Pancreas (tissue), 10 donors: ENCODE measurements around the gene PDXK. TPM values are rescaled to one million over a fixed set of nuclear protein-coding genes. Genes with fewer than 3 reads are reported as not detected.

Experiments
- ATAC-seq, 4 donors: fragments of 200-7000 bp; cut with Tn5 transposase; one replicate each; pipeline versions ENCODE4 v1.8.0 to v1.9.1; 2020; ENCODE audit warnings: mild to moderate bottlenecking in 4 of 4, moderate library complexity in 4 of 4
- DNase-seq, 6 donors: peaks; one replicate each; pipeline ENCODE4 v3.0.0-alpha.2; 2020
- FAIRE-seq: peaks from 2 replicates; lab custom pipeline; 2012; peaks lifted over from hg19 to GRCh38; lab: Jason Lieb, UNC
- H3K27ac ChIP-seq, 4 donors: fragments of 200-600 bp; sonication (generic); 1 replicate in 3 of 4; 2 replicates in 1 of 4; pipeline versions ENCODE4 v1.5.0 to v1.8.0; 2020
- H3K27me3 ChIP-seq, 4 donors: fragments of 200-600 bp; one replicate each; pipeline ENCODE4 v1.8.0; 2021
- H3K36me3 ChIP-seq, 3 donors: fragments of 200-600 bp; sonication (generic) in 1 of 3; one replicate each; pipeline versions ENCODE4 v1.5.0 to v1.8.0; 2020 to 2021
- H3K4me1 ChIP-seq, 3 donors: fragments of 200-600 bp; one replicate each; pipeline ENCODE4 v1.8.0; 2021
- H3K4me3 ChIP-seq, 4 donors: fragments of 200-600 bp; sonication (generic) in 2 of 4; one replicate each; pipeline versions ENCODE4 v1.5.0 to v1.8.0; 2020 to 2021
- H3K9me3 ChIP-seq, 4 donors: fragments of 200-600 bp; one replicate each; pipeline ENCODE4 v1.8.0; 2021
- WGBS, 2 donors: extraction: QIAGEN DNeasy Blood & Tissue Kit; methylation state at CpG; one replicate each; pipeline ENCODE4 v1.1.7; 2013; 5-methylcytosine and 5-hydroxymethylcytosine counted together
- intact Hi-C, 3 donors: fragments of 100-400 bp; cut with DNase I; formaldehyde crosslinking; loops; one replicate each; pipeline versions ENCODE4 v1.11.1 to v1.14.2; 2022
- polyA plus RNA-seq, 2 donors: library from polyadenylated mRNA; stranded (reverse); fragments of 200-250 nt; gene quantifications; one replicate each; pipeline ENCODE4 v1.2.3, GENCODE V29; 2013
- total RNA-seq, 6 donors: library from RNA; stranded (reverse); fragmentation: NEBNext Ultra II Directional in 4 of 6; extraction: Animal tissue kit (Norgen Biotek cat#: 25700) in 4 of 6; gene quantifications; one replicate each; pipeline versions ENCODE4 v1.2.1 to v1.2.4, GENCODE V29; 2021 to 2023
- TF ChIP-seq, protein P1 (sequence below), 4 donors: fragments of 200-600 bp; sonication (generic) in 3 of 4; IDR thresholded peaks; one replicate each; pipeline versions ENCODE4 v1.5.0 to v1.8.0; 2021; ENCODE audit warnings: antibody characterized with exemption in 4 of 4
- donor health status: healthy with polysubstance abuse.
- donor health status: DM: no; HTN: no; CAD: no; lungs with moderate emphysema.
- donor health status: DM: no; HTN: no; CAD: no.
- donor health status: control.
- donor health status: control.
- donor health status: Bipolar disorder and iron deficiency.
- donor health status: DM: yes; HTN: yes; CAD: no.
- donor health status: DM: no; HTN: no; CAD: no.
- donor health status: DM: no; HTN: no; CAD: no.
- donor health status: DM: yes; HTN: yes; CAD: no.

PDXK gene
- total and polyA plus RNA-seq, 8 donors, result 63.2 to 100 (median 65.9) TPM

DNA sequence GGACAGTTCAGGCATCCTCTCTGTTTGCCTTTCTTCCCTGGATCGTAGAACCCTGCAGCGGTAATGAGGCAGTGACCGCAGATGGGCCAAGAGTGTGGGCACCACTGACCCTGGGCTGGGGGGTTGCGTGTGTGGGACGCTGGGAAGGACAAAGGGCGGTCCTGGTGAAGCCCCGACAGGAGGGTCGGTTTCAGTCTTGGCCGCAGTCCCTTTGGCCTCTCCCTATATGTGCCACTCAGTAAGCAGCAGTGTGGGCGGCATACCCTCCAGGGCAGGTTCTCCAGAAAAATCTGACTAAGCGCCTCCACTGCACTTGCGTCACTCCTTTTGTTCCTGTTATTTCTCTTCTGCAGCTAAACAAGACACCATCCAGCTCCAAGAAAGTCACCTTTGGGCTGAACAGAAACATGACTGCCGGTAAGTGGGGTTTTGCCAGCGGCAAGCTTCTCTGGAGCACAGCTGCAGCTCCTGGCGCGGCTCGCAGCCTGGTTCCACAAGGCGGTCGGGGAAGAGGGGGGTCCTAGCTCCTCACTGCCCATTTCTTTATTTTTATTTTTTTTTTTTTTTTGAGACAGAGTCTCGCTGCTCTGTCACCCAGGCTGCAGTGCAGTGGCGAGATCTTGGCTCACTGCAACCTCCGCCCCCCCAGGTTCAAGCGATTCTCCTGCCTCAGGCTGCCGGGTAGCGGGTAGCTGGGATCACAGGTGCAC, 27.7 kb upstream of the PDXK start:
- DNase-seq (peak in 1 of 6 donors; percentile 29), ATAC-seq (no peak), FAIRE-seq (no peak)
- Histone ChIP-seq H3K4me3 (no peak overlapping the region), H3K4me1 (no peaks in the 10 kb centered on the region), H3K36me3 (peaks cover 2 to 36% (median 29%) of the 10 kb centered on the region in 3 donors), H3K27ac (no peak overlapping the region), H3K9me3 (no peaks in the 10 kb centered on the region), H3K27me3 (no peaks in the 10 kb centered on the region)
- WGBS, 2 donors, result 96 to 97% methylated on average over 25 of the region's 25 CpGs
- intact Hi-C loops, result loop anchor here in 1 of 3 donors (10.0 kb wide), 1 partner anchor 64 kb away; no protein-coding TSS in a partner anchor
- TF ChIP-seq, protein P1, sequence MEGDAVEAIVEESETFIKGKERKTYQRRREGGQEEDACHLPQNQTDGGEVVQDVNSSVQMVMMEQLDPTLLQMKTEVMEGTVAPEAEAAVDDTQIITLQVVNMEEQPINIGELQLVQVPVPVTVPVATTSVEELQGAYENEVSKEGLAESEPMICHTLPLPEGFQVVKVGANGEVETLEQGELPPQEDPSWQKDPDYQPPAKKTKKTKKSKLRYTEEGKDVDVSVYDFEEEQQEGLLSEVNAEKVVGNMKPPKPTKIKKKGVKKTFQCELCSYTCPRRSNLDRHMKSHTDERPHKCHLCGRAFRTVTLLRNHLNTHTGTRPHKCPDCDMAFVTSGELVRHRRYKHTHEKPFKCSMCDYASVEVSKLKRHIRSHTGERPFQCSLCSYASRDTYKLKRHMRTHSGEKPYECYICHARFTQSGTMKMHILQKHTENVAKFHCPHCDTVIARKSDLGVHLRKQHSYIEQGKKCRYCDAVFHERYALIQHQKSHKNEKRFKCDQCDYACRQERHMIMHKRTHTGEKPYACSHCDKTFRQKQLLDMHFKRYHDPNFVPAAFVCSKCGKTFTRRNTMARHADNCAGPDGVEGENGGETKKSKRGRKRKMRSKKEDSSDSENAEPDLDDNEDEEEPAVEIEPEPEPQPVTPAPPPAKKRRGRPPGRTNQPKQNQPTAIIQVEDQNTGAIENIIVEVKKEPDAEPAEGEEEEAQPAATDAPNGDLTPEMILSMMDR (IDR thresholded peaks at IDR 0.05), result no peak

- no peaks in the 10 kb centered on the region for H3K4me1 ChIP-seq
- FAIRE-seq (no peak), ATAC-seq (no peak), DNase-seq (peak in 1 of 6 donors; percentile 17)
- H3K27me3 ChIP-seq, result no peaks in the 10 kb centered on the region
- WGBS, 2 donors, result 88 to 94% methylated on average over 10 of the region's 10 CpGs
- H3K9me3 ChIP-seq, result no peaks in the 10 kb centered on the region
- peaks cover 2 to 31% (median 23%) of the 10 kb centered on the region in 3 donors for H3K36me3 ChIP-seq
- intact Hi-C loops, result loop anchor here in 1 of 3 donors (10.0 kb wide), 1 partner anchor 63 kb away; no protein-coding TSS in a partner anchor
- H3K27ac ChIP-seq, result no peak overlapping the region
- no peak overlapping the region for H3K4me3 ChIP-seq
- TF ChIP-seq, protein P1 (IDR thresholded peaks at IDR 0.05), result no peak
These were observed 27.1 kb upstream of the PDXK start for GRCh38 chr21:43691801-43692200.

DNA sequence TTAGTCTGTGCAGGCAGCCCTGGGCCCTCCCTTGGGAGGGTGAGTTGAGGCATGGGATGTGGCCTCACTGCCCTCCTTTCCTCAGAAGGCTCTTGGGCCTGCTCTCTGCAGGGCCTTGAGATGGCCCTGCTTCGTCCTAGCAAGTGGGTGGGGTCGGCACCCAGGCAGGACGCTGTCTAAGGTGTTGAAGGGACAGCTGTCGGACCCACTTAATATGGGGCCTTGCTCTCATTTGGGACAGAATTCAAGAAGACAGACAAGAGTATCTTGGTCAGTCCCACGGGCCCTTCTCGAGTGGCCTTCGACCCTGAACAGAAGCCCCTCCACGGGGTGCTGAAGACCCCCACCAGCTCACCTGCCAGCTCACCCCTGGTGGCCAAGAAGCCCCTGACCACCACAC, 26.0 kb upstream of the PDXK start:
- no peaks in the 10 kb centered on the region for H3K27me3 ChIP-seq
- ATAC-seq (no peak), DNase-seq (peak in 1 of 6 donors; percentile 31), FAIRE-seq (no peak)
- no peak overlapping the region for H3K27ac ChIP-seq
- no peak overlapping the region for H3K4me3 ChIP-seq
- 88 to 92% methylated on average over 8 of the region's 8 CpGs for WGBS, 2 donors
- H3K9me3 ChIP-seq, result no peaks in the 10 kb centered on the region
- intact Hi-C loops, result loop anchor here in 1 of 3 donors (10.0 kb wide), 1 partner anchor 62 kb away; no protein-coding TSS in a partner anchor
- no peaks in the 10 kb centered on the region for H3K4me1 ChIP-seq
- H3K36me3 ChIP-seq, result peaks cover 0 to 20% (median 13%) of the 10 kb centered on the region in 3 donors
- TF ChIP-seq, protein P1 (IDR thresholded peaks at IDR 0.05), result no peak

DNA sequence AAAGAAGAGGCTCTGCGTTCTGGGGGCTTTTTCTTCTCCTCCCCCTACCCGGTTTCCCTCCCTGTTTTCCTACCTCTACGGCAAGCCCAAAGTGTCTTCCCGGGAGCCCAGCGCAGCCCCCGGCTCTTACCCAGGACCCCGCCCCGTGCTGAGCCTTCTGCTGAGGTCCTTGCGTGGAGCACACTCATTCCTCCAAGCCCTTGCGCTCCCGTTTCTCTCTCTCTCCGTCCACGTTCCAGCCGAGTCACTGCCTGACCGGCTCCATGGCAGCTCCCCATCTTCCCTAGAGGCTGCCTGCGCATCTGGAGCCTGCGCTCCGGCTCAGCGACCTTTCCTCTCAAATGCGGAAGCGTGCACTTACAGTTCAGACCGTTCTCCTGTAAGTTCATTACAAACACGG, 24.9 kb upstream of the PDXK start:
- H3K9me3 ChIP-seq, result no peaks in the 10 kb centered on the region
- FAIRE-seq (no peak), ATAC-seq (no peak), DNase-seq (peak in 1 of 6 donors; percentile 24)
- no peaks in the 10 kb centered on the region for H3K4me1 ChIP-seq
- TF ChIP-seq, protein P1 (IDR thresholded peaks at IDR 0.05), result no peak
- WGBS, 2 donors, result 91 to 94% methylated on average over 23 of the region's 23 CpGs
- H3K4me3 ChIP-seq, result no peak overlapping the region
- H3K27me3 ChIP-seq, result no peaks in the 10 kb centered on the region
- peaks cover 0 to 15% (median 9%) of the 10 kb centered on the region in 3 donors for H3K36me3 ChIP-seq
- no peak overlapping the region for H3K27ac ChIP-seq
- intact Hi-C loops, result loop anchor here in 1 of 3 donors (10.0 kb wide), 1 partner anchor 61 kb away; no protein-coding TSS in a partner anchor
